Measurements from ENCODE around the gene SLAIN1.

DNA sequence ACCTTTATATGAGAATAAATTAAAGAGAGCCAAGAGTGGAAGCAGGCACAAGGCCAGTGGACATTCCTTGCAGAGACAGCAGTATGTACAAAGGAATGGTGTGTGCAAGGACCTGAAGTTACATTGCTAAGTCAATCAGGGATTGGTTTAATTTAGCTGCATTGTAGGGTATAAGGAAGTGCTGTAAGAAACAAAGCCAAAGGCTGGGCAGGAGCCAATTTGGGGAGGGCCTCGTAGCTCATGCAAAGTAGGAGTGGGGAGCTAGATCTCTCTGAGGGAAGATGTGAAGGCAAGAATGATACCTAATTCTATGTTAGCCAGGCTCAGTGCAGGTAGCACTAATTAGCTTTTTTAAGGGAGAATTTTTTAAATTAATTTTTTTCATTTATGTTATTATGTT lies 76.7 kb downstream of the SLAIN1 start:
- TF ChIP-seq, protein P1, sequence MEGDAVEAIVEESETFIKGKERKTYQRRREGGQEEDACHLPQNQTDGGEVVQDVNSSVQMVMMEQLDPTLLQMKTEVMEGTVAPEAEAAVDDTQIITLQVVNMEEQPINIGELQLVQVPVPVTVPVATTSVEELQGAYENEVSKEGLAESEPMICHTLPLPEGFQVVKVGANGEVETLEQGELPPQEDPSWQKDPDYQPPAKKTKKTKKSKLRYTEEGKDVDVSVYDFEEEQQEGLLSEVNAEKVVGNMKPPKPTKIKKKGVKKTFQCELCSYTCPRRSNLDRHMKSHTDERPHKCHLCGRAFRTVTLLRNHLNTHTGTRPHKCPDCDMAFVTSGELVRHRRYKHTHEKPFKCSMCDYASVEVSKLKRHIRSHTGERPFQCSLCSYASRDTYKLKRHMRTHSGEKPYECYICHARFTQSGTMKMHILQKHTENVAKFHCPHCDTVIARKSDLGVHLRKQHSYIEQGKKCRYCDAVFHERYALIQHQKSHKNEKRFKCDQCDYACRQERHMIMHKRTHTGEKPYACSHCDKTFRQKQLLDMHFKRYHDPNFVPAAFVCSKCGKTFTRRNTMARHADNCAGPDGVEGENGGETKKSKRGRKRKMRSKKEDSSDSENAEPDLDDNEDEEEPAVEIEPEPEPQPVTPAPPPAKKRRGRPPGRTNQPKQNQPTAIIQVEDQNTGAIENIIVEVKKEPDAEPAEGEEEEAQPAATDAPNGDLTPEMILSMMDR (conservative IDR thresholded peaks at IDR 0.05; ENCODE audit: low read length): no peak
- TF ChIP-seq EZH2phosphoT487 (IDR thresholded peaks at IDR 0.05; ENCODE audit: borderline replicate concordance, low read depth, low read length): no peak

Measured in OCI-LY7 (cell line).